NCI-H1105 treated with DMSO at 0.1 percent for 48 hours (cell line): Measurements from ENCODE around the gene NAV2.

Experiments
- DNase-seq: peaks from one replicate; lab custom pipeline; 2025; lab: John Stamatoyannopoulos, UW

Gene NAV2

GRCh38 chr11:20020716-20021115 lies 308.1 kb downstream of the NAV2 start:
- DNase-seq = no peak

- no peak for DNase-seq
These were observed 308.6 kb downstream of the NAV2 start for GRCh38 chr11:20021212-20021611.

DNA sequence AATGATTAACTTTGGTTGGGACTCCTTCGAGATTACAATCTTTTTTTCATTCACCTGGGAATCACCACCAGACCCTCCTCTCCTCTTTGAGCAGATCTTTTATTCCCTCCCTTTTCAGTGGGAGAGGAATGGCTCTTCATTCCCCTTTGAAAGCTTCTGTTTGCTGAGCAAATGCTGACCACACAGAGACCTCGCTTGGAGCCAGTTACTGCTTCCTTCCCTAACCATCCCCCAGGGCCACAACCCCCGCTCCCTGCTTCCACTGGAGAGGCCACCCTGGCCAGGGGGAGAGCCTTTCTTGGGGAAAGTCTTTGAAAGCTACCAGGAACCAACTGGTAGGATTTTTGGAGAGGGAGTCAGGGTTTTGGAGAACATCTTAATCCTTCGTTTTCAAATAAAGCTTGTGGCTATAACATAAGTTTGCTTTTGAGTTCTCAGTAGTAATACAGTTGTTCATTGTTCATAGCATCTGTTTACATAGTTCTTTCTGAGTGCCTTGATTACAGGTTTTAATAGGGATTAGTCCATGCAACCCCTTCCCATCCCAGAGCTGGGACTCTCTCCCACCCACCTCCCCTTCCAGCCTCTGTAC lies 309.2 kb downstream of the NAV2 start:
- DNase-seq = no peak

- DNase-seq = peak; percentile 74
These were observed 309.9 kb downstream of the NAV2 start for GRCh38 chr11:20022363-20023081.

DNA sequence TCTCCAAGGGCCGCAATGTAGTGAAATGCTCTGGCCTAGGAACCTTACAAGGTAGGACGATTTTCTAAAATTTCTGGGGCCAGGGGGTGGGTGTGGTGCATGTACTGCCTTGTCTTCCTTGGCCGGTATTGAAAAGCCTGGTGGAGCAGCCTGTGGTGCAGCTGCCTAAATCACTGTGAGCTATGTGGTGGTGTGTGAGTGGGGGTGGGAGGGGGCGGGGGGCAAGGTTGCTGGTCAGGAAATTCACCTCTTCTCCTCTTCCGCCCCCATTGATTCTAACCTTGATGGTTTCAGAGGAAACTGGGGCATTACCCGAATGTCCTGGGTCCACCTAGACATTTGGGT lies 310.4 kb downstream of the NAV2 start:
- DNase-seq = no peak

DNA sequence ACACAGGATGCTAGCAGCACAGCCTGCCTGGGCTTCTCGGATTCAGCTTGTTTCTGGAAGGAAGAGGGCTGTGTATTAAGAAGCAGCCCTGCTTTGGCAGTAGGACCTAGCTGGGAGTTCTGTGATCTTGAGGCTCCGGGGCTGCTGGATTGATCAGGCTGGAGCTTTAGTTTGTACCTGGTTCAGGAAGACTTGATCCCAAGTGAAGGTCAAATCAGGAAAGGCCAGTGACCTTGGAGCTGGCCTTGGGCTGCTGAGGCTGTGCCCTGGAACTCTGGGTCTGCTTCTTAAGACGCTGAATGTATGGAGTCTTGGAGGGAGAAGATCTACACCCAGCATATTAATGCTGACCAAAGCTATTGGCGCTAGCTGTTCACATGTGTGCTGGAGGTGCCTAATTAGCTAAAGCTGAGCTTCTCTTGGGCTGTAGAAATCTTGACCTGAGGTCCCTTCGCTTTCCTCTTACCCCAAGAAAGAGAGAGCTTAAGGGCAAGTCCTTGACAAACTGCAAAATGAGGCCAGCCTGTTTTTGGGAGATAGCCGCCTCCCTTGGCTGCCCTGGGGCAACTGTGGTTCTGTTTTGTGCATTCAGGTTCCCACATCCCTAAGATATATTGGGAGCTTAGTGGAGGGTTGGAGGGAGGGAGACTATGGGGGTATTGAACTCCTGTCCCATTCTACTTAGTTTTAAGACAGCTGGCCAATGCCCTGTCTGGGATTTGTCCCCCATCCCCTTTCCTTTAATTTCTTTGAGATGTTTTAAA lies 311.7 kb downstream of the NAV2 start:
- no peak for DNase-seq

GRCh38 chr11:20025332-20025840 lies 312.7 kb downstream of the NAV2 start:
- DNase-seq = no peak

DNA sequence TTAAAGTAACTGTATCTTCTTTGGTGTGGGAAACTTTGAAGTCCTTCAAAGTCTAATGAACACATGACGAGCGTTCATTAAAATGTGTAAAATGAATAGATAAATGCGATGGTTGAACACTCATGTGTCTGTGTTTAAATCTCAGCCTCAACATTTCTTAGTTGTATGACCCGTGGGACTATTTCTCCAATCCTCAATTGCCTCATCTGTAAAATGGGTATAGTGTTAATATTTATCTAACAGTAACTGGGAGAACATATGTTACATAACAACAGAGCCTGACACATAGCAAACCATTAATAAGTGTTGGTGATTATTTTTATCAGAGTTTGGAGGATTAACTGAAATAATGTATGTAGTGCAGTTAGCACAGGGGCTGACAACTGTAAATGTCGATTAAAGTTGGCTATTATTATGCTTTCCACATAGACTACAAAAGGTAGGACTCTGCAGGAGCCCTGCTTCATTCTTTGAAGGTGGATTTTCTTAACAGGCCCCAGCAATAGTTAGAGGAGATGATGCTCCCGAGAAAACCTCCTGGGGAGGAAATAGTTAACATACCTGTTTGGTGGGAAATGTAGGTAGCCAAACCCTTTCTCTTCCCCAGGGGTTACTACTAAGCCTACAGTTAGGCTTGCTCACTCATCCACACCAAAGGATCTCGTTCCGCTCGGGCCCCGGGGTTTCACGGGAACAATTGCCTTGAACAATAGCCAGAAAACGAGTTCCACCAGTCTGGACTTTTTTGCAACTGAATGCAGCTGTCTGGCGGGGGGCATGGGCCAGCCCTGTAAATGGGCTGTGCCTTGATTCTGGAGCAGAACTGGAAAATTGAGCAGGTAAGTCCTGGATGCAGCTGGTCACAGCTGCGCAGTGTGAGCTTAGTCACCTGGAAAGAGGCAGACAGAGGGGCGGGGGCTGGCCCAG lies 314.3 kb downstream of the NAV2 start:
- DNase-seq = peak; percentile 74

DNA sequence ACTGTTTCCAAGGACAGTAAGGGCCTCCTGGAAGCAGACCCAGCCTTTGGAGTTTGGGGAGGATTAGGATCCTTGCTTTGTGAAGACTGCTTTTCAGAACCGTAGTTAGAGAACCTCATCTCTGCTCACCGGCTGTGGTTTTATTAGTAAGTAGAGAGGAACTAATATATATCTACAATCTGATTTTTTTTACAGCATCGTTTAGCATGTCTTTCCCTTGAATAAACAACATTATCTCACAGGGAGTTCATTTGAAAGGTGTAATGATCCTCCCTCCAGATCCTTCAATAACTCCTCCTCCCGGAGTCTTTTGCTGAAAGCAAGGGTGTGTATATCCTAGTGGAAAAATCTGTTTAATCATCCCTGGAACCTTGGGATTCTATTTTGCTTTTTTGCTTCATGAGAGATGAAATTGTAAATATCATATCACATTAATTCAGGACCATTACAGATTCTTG lies 314.9 kb downstream of the NAV2 start:
- peak; percentile 56 for DNase-seq

DNA sequence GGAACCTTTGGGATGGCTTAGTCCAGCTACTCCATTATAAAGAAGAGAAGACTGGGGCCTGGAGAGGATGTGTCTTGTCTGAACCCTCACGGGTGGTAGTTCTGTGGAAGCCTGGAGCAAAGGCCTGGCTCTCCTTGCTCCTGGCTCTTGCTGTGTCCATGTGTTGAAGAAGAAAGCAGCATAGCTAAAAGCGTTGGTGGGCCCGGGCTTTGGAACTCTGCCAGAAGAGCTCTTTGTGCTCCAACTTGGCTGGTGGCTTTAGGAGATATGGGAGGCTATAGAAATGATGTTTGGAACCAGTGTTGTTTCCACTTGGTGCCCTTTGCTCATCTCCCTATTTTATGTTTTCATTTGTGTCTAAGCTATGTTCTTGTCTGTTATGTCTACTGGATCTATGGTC lies 316.6 kb downstream of the NAV2 start:
- no peak for DNase-seq

DNA sequence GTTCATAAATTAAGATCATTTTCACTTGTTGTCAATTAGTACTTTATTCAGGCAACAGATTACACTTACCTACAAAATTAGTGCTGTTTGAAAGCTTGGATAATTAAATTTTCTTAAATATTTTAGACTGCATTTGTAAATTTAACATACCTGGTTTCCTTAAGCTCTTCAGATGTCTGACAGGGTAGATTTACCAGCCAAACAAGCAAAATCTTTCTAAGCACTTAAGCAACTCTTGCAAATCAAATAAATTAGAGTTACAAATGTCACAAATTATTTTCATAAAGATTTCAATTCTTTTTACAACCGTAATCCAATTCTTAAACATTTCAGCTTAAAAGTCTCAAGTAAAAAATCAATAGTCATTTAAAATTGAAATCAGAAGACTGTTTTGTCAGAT lies 317.8 kb downstream of the NAV2 start:
- DNase-seq = no peak

DNA sequence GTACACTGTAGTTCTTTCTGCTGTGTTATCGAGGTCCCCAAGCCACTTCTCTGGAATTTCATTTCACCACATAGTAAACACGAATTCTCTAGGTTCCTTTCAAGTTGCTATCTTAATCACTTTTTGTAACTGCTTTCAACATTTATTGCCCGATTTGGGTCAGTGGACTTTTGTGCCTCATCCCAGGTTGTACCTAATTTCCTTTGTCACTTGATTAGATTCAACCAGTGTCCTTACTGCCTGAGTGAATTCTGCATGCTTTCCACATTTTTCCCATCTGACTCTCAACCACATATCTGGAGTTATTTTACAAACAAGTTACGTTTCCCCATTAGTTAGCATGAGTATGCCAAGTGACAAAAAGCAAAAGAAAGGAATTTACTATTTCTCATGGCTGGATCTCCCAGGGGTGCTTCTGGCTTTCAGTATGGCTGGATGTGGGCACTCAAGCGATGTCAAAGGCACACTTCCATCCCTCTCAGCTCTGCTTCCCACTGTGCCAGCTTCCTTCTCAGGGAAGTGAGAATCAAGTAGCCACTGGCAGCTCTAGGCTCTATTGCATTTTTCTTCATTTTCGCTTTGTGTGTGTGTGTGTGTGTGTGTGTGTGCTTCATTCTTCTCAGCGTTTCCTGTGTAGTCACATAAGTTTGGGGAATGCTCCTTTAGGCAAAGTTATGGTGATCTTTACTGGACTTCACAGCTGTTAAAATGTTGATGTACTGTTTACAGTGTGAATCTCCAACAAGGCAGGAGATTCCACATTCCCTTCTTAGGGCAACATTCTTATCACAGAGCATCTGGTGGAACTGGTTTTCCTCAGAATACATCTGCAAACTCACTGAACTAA lies 318.7 kb downstream of the NAV2 start:
- no peak for DNase-seq

DNA sequence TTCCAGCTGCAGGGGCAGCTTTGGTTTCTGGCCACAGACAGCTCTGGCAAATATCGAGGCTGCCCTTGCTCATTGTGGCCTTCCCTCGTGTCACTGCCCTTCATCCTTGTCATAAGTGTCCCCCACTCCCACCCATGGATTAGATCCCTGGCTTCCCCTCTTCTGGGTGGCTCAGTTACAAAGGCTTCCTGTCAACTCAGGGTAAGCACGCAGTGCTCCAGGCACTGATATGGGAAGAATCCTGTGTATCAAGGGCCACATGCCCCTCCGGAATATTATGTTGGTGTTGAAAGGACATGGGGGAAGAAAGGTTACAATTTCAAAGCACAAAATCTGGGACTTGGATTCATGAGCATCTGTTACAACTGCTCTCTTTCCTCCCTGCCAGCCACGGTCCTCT lies 319.5 kb downstream of the NAV2 start:
- no peak for DNase-seq

DNA sequence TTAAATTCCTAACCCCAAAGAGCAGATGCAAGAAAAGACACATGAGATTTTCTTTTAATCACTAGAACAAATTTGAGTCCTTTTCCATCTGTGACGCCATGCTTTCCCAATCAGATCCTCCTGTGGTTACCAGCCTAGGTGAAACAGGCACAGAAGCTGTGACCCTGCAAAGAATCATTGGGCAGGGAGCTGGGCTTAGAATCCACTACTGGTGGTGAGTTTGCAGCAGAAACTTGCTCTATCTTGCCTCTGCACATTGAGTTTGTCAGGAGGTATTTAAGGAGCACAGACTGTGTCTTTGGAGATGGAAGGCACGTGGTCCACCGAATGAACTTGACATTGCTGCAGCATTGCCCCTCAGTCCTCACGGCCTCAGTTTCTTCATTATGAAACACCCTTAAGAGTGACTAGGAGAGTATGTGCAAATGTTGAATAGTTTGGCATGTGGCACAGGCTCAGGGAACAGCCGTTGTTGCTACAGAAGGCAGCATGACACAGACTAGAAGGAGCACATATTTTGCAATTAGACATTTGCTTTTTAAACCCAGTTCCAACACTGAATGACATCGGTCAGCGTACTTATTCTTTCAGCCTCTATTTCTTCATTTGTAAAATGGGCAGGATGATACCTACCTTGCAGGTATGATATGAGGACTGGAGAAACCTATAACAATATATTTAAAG lies 320.1 kb downstream of the NAV2 start:
- DNase-seq = no peak

GRCh38 chr11:20033806-20034205 lies 321.2 kb downstream of the NAV2 start:
- DNase-seq = no peak

- DNase-seq = no peak
These were observed 322.3 kb downstream of the NAV2 start for GRCh38 chr11:20034941-20035340.

DNA sequence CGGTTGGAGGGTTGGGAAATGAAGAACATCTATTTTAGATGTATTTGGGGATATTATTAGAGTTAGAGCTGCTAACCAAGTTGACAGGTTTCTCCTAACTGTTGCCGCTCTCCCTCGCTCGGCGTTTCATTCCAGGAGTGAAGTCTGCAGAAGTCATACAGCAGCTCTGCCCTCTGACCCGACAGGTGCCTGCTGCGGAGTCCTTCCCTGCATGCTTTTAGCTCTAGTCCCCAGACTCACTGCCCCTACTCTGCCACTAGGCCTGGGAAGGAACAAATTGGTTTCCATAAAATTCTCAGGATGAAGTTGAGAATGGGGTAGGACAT lies 322.7 kb downstream of the NAV2 start:
- no peak for DNase-seq

DNA sequence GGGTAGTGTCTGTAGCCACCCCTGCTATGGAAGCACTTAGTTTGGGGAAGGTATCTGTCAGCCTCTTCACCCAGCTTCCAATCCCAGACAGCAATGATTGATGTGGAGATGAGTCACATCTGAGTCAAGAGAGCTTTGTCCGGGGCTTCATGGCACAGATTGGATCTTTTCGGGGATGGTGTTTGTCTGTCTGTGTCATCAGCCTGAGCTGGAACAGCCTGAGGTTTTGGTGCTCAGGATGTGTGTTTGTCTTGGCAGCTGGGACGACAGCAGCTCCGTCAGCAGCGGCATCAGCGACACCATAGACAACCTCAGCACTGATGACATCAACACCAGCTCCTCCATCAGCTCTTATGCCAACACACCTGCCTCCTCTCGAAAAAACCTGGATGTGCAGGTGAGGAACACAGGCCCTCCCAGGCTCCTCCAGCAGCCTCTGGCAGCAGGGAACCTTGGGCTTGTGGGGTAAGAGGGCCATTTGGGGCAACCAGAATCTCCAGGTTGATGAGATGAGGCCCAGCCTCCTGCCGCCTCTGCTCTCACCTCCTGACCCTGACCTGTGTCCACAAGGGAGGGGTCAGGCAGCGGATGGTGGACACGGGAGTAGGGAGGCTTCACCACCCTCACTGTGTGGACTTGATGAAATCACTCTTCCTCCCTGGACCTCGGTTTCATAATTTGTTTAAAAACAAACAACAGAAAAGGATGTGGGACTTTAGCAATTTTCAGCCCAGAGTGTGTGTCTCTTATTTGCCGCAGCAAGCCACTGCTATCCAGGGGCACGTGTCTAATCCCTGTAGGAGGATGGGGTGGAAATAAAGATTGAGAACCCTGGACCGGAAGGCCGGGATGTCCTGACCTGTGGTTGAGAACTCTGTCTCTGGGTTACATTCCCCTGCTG lies 323.3 kb downstream of the NAV2 start:
- peak; percentile 43 for DNase-seq

- no peak for DNase-seq
These were observed 324.1 kb downstream of the NAV2 start for GRCh38 chr11:20036626-20037335.
